GM12864 (cell line): ENCODE data around the gene HNRNPUL2.
"Not testable (repeated sequence)": the region's sequence is repeated elsewhere in the genome, so short reads cannot be mapped to it uniquely, and the experiment has no call there.

Experiments used
- DNase-seq: peaks from one replicate; pipeline ENCODE4 v3.0.0-alpha.2; 2011; ENCODE audit warnings: low read depth
- H3K4me3 ChIP-seq: 2 replicates; pipeline ENCODE4 v1.5.1; 2011; ENCODE audit warnings: mild to moderate bottlenecking, low read depth, low read length, control low read depth
- CTCF ChIP-seq: IDR thresholded peaks from 2 replicates; pipeline ENCODE4 v1.5.1; 2011; ENCODE audit warnings: low read depth, mild to moderate bottlenecking, moderate library complexity, low read length, control low read depth, inconsistent platforms; ENCODE audit errors: missing control alignments

Gene HNRNPUL2

GRCh38 chr11:62727165-62727871 lies at the start of gene HNRNPUL2:
Gene HNRNPUL2 (minus strand): TSS chr11:62727457. CDS start chr11:62727156, 301 bp downstream.
- H3K4me3 ChIP-seq, result peak within 1 kb of the TSS; percentile 86
- DNase-seq, result peak; percentile 98
- no peak for TF ChIP-seq CTCF

- no peak overlapping the region for H3K4me3 ChIP-seq
- DNase-seq, result no peak
- TF ChIP-seq CTCF, result no peak
Observed at GRCh38 chr11:62775646-62776045, 48.4 kb upstream of the HNRNPUL2 start.

- no peak overlapping the region for H3K4me3 ChIP-seq
- no peak for DNase-seq
- no peak for TF ChIP-seq CTCF
Observed at GRCh38 chr11:62774407-62774806, 47.1 kb upstream of the HNRNPUL2 start.

GRCh38 chr11:62771144-62772021 lies 44.1 kb upstream of the HNRNPUL2 start, which contains the start of gene TAF6L:
Gene TAF6L (plus strand): TSS chr11:62771396. CDS start chr11:62775784, 4,388 bp downstream.
- peak; percentile 90 for DNase-seq
- H3K4me3 ChIP-seq, result peak within 1 kb of the TSS; percentile 84
- no peak for TF ChIP-seq CTCF

GRCh38 chr11:62770778-62771143 lies 43.5 kb upstream of the HNRNPUL2 start:
- TF ChIP-seq CTCF, result no peak
- no peak for DNase-seq
- peak overlapping the region; percentile 84 for H3K4me3 ChIP-seq

GRCh38 chr11:62760867-62761227 lies 33.6 kb upstream of the HNRNPUL2 start:
- peak overlapping the region; percentile 24; the same call in 1 of the 2 replicates for H3K4me3 ChIP-seq
- DNase-seq, result not testable (repeated sequence)
